Kidney capillary endothelial cell (primary cell): ENCODE measurements around the gene NAP1L1.
A peak's percentile ranks its signal among the peaks of the same experiment; 100 is the strongest.

ENCODE experiments used
- DNase-seq: peaks from one replicate; pipeline ENCODE4 v3.0.0-alpha.2; 2018; ENCODE audit warnings: low spot score

Gene NAP1L1

DNA sequence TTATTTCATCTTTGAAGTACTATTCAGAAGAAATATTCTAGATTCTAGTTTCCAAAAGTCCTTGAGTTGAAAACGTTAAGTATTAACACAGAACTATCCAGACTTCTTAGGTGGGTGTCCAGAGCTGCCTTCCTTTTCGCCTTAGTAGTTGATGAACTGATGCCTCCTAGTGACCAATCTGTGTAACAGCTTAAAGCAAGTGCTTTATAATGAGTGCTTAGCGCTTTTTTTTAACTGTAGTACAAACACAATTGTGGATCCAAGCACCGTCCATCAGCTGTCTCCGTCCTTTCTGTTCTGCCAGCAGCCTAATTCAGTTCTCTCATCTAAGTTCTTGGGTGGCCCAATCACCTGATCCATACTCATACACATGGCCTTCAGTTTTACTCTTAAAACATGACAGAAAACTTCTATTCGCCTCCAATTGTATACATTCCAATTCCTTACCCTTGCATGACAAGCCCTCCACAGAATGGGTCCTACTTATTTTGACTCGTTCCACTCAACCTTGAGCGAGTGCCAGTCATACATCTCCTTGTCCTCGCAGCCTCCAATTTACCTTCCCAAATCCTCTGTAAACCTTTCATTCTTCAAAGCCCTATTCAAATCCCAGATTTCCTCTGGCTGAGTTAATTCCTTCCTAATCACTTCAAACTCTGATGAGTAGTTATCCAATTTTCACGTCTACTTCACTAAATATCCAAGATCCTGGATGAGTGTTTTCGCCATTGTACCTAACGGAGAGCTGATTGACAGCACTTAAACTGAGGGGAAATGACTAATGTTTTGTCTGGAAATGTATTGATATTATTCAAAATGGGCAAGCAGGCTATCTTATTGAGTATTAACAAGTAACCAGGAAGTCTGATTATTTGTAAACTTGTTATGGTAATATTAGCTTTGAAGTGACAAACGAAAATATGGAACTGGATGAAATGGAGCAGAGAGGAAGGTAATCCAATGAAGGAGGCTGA is 47.1 kb downstream of the NAP1L1 start:
- peak; percentile 93 for DNase-seq

DNA sequence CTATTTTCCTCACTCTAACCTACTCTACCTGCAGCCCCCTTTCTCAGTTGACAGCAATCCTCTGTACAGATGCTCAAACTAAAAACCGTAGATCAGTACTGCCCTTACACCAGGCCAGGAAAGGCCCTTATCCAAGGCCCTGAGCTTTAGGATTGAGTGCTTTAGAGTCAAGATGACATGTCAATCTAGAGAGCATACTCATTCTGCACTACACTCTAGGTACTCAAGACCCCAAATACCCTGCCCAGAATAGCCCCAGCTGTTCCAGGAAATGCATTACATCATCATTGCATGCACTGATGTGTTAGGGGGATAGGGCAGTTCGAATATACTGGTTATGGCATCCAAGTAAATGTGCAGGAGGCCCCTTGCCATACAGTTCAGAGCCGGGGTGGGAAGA is 49.4 kb downstream of the NAP1L1 start:
- no peak for DNase-seq

DNA sequence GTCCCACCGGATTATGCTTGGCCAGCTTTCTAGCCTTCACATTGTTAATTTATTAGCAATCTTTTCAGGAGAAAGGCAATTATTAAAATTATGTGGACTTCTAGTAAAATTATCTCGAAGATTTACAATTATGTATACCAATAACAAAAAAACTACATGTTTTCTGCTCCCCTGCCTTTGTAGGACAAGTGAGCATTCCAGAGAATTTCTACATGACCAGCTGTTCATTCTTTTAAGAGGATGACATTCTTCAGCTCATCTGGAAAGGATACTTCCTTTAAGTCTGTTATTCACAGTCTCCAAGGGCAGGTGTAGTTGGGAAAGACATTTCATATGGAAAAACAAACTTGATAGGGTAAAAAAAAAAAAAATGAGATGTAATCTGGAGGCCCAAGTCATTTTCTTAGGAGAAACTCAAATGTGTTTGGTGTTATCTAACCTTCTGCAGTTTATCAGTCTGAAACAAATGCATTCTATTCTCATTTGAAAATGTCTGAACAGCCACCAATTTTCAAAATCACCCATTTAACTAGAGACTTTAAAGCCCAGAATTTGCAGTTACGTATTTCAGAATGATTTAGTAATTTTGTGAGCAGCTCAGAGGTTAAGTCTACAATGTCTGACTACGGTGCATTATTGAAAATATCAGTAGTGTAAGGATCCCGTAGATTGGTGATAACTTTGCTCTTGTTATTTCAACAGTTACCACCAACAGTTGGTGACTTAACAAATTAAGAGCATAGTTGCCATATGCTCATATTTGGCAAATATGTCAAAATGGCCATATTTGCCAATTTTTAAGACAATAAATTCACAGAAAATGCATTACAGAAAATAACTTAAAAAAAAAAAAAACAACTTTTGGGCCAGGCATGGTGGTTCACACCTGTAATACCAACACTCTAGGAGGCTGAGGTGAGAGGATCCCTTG is 51.1 kb downstream of the NAP1L1 start:
- peak; percentile 48 for DNase-seq

DNA sequence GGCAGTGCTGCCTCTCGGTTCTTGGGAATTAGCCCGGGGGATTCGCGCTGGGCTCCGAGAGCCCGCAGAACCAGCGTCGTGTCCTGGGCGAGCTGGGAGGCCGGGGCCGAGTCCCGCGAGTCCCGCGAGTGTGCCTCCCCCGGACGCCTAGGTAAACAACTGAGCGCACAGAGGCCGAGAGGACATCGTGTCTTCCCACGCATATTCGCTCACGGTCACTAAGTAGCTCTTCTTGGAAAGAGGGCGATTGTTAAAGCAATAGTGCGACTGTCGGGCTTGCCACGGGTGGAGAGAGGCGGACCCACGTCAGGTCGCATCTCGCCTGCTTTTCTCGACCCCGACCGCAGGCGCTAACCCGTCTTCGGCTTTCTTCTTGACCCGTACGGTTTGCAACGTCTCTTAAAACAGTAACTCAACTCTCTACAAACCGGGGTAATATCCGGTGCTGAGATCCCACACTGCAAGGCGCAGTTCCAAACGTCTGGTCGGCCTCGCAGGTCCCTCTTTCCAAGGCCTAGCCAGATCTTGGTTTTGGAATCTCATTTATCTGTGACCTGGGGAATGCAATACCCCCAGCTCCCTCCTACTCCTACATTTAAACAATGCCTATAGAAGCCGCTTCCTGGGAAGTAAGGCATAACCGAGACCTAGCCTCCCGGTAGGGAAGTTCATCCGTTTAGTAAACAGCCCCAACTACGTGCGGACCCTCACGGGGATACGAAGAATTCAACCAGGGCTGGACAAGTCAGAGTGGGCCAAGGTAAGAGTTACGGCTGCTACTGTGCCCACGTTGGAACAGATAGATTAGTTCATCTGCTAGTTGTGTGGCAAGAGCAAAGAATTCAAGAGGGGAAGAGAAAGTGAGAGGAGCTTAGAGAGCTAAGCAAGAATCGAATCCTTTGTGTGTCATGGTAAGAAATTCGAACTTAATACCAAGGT is 52.2 kb downstream of the NAP1L1 start:
- DNase-seq: peak; percentile 56

DNA sequence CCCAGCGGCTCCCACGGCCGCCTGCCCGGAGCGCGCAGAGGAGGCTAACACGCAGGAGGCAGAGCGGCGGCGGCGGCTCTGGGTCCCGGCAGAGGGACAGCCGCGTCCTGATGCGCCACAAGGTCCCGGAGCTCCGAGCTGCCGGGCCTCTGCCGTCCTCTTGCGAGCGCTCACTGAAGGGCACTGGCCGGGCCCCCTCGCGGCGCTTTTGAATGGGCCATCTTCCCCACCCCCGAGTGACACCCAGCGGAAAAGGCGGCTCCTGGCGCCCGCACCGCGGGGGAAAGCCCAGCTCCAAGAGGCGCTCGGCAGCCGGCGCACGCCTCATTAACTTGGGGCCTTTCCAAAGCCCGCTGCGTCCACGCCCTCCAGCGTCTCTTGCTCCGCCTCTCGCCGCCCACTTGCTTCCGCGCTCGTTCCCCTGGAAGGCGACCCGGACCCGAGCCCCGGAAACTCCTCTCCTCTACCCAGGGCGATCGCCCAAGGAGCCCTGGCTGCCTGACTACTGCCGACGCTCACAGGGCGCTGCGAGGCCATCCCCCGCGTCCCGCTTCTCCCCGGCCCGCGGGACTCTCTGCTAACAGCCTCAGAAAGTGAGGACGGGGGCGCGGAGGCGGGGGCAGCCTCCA is 53.0 kb downstream of the NAP1L1 start, which contains the start of gene PHLDA1:
Gene PHLDA1, minus strand, starts transcription at position 363 of the 629 bp plus-strand sequence.
- peak; percentile 92 for DNase-seq

DNA sequence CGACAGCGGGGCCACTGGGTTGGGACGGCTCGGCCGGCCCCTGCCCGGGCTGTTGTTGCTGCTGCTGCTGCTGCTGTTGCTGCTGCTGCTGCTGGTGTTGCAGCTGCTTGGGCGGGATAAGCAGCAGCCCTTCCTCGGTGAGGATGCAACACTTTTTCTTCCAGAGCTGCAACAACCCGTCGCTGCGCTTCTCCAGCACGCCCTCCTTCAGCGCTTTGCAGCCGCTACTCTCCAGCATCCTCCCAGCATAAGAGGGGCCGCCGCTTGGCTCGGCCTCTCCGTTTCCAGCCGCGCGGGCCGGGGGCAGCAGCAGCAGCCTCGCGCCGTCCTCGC is 53.4 kb downstream of the NAP1L1 start:
- DNase-seq: peak; percentile 40

DNA sequence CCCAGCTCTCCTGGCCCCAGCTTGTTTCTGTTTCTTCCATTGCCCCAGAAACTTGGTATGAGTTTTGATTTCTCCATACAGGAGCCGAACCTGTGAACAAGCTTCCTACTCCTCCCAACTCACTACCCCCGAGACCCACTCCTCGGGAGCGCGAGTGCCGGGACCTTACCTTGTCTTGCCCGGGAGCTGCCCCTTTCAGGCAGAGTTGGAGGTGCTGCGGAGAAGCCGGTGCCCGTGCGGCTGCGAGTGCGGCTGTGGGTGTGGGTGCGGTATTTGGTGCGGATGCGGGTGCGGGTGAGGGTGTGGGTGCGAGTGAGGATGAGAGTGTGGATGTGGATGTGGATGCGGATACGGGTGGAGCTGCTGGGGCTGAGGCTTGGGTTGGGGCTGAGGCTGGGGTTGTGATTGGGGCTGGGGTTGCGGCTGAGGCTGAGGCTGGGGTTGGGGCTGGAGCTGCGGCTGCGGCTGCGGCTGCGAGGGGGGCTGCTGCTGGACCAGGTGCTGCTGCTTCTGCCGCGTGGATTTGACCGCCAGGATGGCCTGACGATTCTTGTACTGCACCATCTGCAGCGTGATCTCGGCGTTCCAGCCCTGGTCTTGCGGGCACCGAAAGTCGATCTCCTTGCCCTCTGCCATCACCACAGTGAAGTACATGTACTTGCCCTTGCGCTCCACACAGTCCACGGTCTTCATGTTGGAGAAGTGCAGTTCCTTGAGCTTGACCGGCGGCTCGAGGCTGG is 54.0 kb downstream of the NAP1L1 start:
- no peak for DNase-seq

DNA sequence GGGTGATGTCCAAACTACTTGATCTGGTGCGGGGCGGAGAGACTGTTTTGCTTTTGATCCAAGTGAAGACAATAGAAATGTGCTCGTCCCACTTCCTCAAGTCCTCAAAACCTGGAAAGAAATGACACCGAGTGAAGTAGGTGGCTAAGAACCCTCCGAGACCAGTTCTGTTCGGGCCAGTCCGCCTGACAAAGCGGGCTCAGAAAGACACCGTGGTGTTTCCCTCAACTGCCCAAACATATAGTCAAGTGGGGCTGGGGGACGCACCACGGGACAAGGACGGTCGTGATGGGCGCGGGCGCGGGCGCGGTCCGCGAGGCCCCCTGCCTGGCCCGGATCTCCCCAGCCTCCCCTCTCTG is 54.5 kb downstream of the NAP1L1 start:
- peak; percentile 50 for DNase-seq

DNA sequence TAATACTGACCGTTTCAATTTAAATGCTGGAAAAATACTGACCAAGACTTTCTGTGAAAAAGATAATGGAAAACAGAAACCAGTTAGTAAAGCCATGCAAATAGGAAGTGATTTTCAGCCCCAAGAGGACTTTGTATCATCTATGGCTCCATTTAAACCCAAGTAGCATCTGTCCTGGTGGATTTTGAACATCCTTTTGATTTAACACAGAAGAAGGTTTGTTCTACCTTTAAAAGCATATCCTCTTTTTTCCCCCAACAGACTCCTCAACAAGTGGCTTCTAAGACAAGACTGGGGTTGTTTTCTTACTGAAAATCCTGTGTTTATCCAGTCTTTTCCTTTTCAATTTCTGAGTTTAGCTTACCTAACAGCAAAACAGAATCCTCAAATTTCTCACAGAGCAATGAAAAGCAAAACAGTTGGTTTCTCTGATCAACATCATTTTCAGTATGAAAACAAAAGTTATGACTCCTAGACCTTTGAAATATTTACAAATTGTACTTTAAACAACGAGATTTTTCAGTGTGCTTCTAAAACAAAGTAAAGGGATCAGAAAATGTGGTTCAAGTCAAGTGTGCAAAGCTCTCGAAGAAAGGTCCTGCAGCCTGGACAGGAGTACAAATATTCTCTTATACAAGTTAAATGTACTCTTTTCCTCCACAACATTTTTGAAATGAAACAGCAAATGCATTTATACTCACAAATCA is 55.8 kb downstream of the NAP1L1 start:
- no peak for DNase-seq

DNA sequence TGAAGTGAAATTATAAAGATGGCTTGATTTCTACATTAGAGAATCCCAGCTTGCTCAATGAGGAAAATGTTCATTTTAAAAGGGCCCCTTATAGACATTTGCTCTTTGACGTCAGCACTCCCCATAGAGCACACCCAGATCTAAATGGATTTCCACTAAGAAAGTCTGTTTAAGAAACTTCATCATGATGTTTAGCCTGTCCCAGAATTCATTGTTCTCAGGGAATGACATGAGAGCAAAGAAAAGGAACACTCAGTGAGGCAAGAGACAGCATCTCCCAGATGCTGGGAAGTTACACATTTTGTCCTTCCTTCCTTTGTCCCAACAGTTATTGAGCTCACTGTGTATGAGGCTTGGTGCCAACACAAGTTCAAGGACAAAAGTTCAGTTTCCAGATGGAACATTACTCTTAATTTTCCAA is 57.8 kb downstream of the NAP1L1 start:
- peak; percentile 76 for DNase-seq

DNA sequence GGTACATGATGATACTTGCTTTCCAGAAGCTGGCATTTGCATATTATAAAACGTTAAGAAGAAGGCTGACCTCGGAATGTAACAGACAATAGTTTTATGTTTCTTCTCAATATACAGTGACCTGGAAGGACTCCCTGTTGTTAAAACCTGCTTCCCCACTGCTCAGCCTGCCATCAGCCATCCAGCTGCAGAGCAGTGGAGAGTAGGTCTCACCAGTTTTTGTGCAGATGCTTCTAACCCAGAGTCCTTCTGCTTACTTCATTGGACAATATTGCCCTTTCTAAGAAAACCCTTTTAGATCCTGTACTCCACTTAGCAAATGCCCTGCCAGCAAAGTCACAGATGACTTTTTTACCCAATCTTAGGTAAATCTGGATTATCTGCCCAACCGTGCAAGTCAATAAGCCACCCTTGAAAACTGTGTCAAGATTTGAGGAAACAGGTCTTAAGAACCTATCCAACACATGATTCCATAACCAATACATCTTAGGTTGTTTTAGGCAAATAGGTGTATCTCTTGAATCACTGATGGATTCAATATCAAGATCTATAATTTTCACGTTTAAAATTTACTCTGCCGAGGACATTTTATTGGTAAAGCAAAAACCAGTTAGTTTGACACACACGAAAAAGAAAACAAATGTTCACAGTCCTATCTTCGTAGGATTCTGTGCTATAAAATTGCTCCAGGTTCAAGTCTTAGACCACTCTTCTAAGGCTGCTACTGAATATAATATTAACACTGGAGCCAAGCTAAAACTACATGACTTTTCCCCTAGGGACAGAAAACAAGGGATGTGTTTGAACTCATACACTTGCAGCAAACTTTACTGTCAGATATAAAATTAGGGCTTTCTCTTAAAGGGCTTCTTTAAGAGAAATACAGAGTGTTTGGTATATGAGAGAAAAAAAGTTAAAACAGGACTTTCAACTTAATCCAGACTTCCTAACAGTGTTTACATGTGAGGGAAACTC is 58.6 kb downstream of the NAP1L1 start:
- no peak for DNase-seq

DNA sequence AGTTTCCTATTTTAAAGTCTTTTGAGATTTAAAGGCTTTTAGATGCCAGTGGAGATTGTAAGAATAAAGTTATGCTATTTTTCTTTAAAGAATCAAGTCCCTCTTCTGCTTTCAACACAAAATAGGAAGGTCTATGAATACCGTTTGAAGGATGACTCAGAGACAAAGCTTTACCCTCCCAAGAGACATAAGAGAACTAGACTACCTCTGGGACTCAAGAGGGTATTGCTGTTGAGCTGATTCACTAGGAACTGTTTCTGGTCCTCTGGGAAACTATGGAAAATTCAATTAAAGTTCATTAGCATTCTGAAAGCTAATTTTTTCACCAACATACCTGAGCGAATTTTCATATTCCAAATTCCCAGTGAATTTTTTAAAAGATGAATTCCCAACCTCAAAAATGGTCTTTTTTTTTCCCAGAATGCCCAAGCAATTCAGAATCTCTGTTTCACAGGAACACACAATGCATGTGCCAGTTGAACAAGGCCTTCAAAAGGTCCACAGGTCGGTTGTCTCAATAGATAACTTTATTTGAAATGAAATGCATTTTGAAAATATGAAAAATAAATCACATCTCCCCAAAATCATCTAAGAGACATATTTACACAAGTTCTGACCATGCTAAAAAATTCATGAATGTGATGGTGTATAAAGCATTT is 59.4 kb downstream of the NAP1L1 start:
- DNase-seq: peak; percentile 68

DNA sequence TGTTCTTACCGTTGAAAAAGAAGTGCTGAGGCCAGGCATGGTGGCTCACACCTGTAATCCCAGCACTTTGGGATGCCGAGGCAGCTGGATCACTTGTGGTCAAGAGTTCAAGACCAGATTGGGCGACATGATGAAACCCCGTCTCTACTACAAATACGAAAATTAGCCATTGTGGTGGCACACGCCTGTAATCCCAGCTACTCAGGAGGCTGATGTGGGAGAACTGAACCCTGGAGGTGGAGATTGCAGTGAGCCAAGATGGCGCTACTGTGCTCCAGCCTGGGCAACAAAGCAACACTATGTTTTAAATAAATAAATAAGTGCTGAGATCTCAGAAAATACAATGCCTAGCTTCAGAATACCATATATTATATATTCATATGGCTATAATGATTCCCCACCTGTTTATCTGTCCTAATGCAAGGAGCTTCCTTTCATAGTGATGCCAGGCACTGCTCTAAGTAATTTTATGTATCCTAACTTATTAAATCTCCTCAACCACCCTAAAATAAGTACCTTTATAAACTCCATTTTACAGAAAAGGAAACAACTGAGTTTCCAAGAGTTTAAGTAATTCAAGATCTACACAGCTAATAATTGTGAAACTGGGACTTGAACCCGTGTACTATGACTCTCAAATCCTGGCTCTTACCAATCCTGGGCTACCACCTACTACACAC is 60.2 kb downstream of the NAP1L1 start:
- DNase-seq: no peak

DNA sequence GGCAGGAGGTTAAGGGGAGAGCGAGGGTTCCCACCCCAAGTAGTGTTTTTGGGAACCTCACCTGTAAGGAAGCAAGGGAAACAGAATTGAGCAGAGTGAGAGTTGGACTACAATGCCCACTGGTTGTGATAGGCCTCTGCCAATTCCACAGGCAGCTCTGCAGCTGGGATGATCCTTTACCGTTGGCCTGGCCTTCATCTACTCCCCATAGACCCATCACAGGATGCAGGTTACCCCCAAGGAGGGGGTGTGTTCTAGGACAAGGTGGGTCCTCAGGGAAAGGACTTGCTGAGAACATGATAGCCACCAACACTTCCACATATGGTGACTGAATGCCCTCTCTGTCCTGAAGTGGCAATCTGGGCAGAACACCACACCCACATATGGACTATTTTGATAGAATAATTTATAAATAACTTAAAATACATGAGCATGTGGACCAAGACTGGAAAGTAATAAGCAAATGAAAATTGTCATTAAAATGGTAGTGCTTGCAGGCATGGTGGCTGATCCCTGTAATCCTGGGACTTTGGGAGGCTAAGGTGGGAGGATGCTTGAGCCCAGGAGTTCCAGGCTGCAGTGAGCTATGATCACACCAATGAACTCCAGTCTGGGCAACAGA is 61.3 kb downstream of the NAP1L1 start:
- DNase-seq: no peak

DNA sequence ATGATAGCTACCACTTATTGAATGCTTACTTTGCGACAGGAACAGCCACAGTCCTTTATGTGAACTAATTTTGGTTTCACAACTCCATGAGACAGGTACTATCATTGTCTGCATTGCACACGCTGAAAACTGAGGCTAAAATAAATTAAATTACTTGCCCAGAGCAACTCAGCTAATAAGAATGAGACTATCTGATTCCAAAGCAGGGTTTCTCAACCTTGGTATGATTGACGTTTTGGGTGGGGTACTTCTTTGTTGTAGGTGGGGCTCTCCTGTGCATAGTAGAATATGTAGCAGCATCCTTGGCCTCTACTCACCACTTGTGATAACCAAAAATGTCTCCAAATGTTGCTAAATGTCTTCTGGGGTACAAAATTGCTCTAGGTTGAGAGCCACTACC is 62.0 kb downstream of the NAP1L1 start:
- no peak for DNase-seq

DNA sequence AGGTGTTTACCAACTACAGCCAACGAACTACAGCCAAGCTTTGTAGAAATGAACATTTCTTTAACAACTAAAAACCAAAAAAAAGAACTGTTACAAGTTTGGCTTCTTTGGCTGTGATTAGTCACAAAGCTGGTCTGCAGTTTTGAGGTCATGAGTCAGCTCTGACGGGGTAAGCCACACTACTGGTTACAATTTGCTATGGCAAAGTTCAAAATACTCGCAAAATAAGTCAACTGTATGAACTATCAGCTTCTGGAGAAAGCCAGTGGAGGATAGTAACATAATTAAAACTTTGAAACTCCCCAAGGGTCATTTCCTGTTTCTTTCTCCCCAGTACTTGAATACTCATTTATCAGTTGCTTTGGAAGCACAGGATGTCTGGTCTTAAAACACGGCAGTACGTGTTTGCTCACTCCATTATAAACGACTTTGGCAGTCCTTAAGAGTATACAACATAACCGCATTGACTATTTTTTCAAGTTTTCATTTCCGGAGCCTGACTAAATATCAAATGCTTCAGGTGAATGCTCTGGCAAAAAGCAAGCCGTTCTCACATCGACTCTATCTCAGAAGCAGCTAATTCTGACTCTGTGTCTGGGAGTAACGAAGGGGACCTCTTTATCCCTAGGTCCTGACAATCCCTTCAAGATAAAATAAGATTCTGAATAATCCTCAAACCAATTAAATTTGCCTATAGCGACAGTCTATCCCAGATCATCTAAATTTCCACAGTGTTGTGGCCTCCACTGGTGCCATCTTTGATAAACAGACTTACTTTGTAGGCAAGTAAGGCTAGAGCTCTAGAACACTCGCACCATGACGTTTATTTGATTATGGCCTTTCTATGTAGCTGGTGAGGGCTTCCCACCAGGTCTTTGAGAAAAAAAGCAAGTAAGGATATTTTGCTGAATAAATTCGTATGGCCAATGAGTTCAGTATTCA is 63.5 kb downstream of the NAP1L1 start:
- DNase-seq: peak; percentile 81
